WERI-Rb-1 (cell line): ENCODE data around the gene MAGI1.
"Not testable (repeated sequence)": the region's sequence is repeated elsewhere in the genome, so short reads cannot be mapped to it uniquely, and the experiment has no call there.

Experiments
- DNase-seq: peaks from one replicate; pipeline ENCODE4 v3.0.0-alpha.2; 2020
- H3K27ac ChIP-seq: fragments of 250-450 bp; sonication (Bioruptor Pico); 2 replicates; pipeline ENCODE4 v1.5.1; 2020; ENCODE audit warnings: mild to moderate bottlenecking, moderate library complexity
- H3K27me3 ChIP-seq: fragments of 250-450 bp; sonication (Bioruptor Pico); 2 replicates; pipeline ENCODE4 v1.5.1; 2021; ENCODE audit warnings: mild to moderate bottlenecking, low read depth, moderate library complexity; ENCODE audit not compliant: insufficient read depth, severe bottlenecking
- H3K36me3 ChIP-seq: fragments of 250-450 bp; sonication (Bioruptor Pico); 2 replicates; pipeline ENCODE4 v1.5.1; 2020; ENCODE audit warnings: mild to moderate bottlenecking, moderate library complexity
- H3K4me3 ChIP-seq: 2 replicates; pipeline ENCODE4 v1.5.1; 2011; ENCODE audit warnings: low read depth, mild to moderate bottlenecking, control low read depth, low read length
- H3K9me3 ChIP-seq: fragments of 250-450 bp; sonication (Bioruptor Pico); 2 replicates; pipeline ENCODE4 v1.5.1; 2021; ENCODE audit warnings: mild to moderate bottlenecking, moderate library complexity; ENCODE audit not compliant: severe bottlenecking
- TF ChIP-seq, protein P1 (sequence below): IDR thresholded peaks from 2 replicates; pipeline ENCODE4 v1.5.1; 2011; ENCODE audit warnings: low read depth, mild to moderate bottlenecking, control low read depth, inconsistent platforms, low read length

Gene MAGI1

GRCh38 chr3:65617787-65618186 is 420.9 kb downstream of the MAGI1 start:
- Histone ChIP-seq H3K36me3 (no peaks in the 10 kb centered on the region), H3K9me3 (no peaks in the 10 kb centered on the region), H3K4me3 (no peak overlapping the region), H3K27ac (no peak overlapping the region), H3K27me3 (no peaks in the 10 kb centered on the region)
- TF ChIP-seq, protein P1, sequence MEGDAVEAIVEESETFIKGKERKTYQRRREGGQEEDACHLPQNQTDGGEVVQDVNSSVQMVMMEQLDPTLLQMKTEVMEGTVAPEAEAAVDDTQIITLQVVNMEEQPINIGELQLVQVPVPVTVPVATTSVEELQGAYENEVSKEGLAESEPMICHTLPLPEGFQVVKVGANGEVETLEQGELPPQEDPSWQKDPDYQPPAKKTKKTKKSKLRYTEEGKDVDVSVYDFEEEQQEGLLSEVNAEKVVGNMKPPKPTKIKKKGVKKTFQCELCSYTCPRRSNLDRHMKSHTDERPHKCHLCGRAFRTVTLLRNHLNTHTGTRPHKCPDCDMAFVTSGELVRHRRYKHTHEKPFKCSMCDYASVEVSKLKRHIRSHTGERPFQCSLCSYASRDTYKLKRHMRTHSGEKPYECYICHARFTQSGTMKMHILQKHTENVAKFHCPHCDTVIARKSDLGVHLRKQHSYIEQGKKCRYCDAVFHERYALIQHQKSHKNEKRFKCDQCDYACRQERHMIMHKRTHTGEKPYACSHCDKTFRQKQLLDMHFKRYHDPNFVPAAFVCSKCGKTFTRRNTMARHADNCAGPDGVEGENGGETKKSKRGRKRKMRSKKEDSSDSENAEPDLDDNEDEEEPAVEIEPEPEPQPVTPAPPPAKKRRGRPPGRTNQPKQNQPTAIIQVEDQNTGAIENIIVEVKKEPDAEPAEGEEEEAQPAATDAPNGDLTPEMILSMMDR = no peak
- DNase-seq = no peak

DNA sequence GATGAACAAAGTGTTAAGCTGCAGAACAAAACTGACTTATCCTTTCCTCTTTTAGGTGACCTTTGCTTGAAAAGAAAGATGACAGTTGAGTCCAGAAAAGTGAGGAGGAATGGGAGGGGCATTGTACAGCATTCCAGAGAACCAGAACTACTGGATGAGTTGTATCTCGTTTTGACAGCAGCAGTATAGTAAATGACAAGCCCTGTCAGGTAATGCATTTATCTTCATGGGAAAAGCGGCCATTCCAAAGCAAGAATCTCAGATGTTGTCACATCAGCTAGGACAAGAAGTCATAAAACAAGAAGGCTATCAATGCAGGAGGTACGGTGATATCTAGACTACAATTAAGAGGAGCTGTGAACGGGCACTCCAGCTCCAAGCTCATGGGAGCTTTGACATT is 421.5 kb downstream of the MAGI1 start:
- TF ChIP-seq, protein P1 = no peak
- no peak overlapping the region for H3K4me3 ChIP-seq
- no peaks in the 10 kb centered on the region for H3K36me3 ChIP-seq
- no peak for DNase-seq
- no peaks in the 10 kb centered on the region for H3K27me3 ChIP-seq
- no peak overlapping the region for H3K27ac ChIP-seq
- no peaks in the 10 kb centered on the region for H3K9me3 ChIP-seq

DNA sequence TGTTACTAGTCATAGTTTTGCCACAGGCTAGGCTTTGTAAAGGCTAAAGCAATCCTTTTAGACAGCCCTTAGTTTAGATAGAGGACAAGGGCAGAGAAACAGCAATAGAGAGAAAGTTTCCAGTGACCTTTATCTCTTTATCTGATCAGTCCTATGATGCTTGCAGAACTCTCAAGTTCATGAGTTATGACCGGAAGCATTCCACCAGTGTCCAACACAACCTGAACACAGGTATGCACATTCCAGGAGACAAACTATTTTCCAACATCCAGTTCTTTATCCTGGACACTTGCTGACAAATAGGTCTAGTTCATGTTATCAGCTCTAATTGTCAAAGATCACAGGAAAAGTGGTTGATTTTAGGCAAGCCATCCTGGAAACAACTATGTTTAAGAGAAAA is 422.2 kb downstream of the MAGI1 start:
- Histone ChIP-seq H3K36me3 (no peaks in the 10 kb centered on the region), H3K4me3 (no peak overlapping the region), H3K27me3 (no peaks in the 10 kb centered on the region), H3K27ac (no peak overlapping the region), H3K9me3 (no peaks in the 10 kb centered on the region)
- TF ChIP-seq, protein P1 = no peak
- no peak for DNase-seq

- Histone ChIP-seq H3K27ac (no peak overlapping the region), H3K27me3 (no peaks in the 10 kb centered on the region), H3K36me3 (no peaks in the 10 kb centered on the region), H3K9me3 (no peaks in the 10 kb centered on the region), H3K4me3 (no peak overlapping the region)
- TF ChIP-seq, protein P1 = no peak
- DNase-seq = no peak
These were observed 423.4 kb downstream of the MAGI1 start for GRCh38 chr3:65615329-65615728.

- no peak overlapping the region for H3K4me3 ChIP-seq
- TF ChIP-seq, protein P1 = no peak
- DNase-seq = no peak
- H3K27ac ChIP-seq = no peak overlapping the region
- no peaks in the 10 kb centered on the region for H3K36me3 ChIP-seq
- H3K9me3 ChIP-seq = no peaks in the 10 kb centered on the region
- no peaks in the 10 kb centered on the region for H3K27me3 ChIP-seq
These were observed 424.1 kb downstream of the MAGI1 start for GRCh38 chr3:65614585-65614984.

- not testable (repeated sequence) for H3K27ac ChIP-seq, H3K36me3 ChIP-seq, H3K4me3 ChIP-seq, H3K27me3 ChIP-seq, DNase-seq, H3K9me3 ChIP-seq
These were observed 430.7 kb downstream of the MAGI1 start for GRCh38 chr3:65607965-65608460.
